HG03354 (cell line): ENCODE measurements around the gene TSTD1.
"Not testable (repeated sequence)": the region's sequence is repeated elsewhere in the genome, so short reads cannot be mapped to it uniquely, and the experiment has no call there.

ENCODE experiments used
- ATAC-seq: cut with Tn5 transposase; IDR thresholded peaks from one replicate; pipeline ENCODE4 v1.9.1; 2021; ENCODE audit warnings: mild to moderate bottlenecking; ENCODE audit not compliant: unreplicated experiment, poor library complexity, severe bottlenecking

TSTD1 gene

DNA sequence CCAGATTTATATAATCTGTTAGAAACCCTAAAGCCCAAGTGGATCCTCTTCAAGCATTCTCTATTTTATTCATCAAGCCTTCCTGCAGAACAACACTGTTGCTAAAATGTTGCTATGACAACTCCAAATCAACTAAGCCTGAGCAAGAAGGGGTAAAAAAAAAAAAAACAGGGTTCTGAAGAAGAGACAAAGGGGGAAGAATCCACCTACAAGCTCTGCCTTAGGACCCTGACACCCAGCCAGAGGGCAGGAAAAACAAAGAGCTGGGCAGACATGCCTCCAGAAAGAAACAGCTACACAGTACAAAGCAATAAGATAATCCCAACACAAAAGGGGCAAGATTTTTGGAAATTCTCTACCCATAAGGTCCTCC is 5.8 kb upstream of the TSTD1 start:
- ATAC-seq: no peak

DNA sequence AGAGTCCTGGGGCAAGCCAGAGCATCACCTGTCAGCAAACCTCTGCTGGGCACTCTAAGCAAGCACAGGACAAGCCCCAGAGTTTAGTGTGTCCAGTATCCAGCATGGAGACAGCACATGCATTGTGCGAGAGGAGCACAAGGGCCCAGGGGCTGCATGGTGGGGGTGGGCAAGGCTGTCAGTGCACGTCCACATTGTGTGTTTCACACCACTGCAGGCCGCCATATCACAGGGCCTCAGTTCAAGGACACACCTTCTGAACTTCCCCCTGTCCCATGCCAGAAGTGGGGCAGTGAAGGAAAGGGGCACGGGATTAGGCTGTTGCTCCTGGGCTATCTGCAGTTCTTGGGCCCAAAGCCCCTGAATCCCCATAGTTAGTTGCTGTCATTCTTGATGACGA is 782 bp upstream of the TSTD1 start:
- no peak for ATAC-seq

DNA sequence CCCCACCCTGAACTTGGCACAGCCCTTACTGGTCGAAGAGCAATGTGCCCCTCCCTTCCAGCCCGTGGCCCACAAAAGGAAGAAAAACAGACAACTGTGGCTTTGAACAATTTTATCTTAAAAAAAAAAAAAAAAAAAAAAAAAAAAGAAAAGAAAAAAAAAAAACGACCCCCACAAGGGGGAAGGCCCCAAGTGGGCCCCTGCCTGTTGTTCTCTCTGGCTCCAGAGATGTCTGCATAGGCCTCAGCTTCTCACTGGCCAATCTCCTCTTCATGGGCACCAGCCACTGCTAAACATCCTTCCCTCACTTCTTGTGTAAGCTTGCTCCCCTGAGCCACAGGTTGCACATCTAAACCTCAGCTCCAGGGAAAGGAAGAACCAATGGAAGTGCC is 386 bp upstream of the TSTD1 start:
- no peak for ATAC-seq

DNA sequence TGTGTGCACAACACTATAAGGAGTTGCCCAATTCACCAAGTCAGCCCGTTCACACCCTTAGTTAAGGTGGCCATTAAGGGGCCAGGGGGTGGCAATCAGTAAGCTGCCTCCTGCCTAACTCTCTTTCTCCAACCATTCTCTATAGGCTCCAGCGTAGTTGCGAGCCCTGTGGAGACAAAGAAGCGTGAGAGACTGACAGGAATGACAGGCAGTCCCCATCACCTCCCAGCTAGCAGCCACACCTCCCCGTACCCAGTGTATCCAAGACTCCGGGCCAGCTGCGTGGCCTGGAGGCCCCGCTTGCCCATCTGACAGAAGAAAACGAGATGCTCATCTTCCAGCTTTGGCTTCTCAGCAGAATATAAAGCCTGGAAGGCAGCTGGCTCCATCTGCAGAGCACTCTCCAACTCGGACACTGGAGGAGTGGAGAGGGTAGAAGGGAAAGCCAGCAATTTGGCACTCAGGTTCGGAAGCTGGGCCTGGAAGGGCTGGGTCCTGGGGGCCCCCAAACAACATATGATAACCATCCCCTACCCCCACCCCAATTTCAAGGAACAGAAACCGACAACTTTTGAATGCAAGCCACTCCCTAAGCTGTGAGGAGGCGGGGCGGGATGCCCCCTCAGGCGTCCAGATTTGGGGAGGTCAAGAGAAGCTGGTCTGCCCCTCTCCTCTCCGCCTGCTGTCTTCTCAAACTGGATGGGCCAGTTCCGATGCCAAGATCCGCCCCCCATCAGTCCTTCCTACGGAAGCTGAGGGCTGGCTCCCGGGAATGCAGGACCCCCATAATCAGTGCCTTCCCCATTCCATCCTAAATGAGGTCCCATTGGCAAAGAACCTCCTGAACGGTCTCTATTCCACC is 872 bp downstream of the TSTD1 start:
- no peak for ATAC-seq

DNA sequence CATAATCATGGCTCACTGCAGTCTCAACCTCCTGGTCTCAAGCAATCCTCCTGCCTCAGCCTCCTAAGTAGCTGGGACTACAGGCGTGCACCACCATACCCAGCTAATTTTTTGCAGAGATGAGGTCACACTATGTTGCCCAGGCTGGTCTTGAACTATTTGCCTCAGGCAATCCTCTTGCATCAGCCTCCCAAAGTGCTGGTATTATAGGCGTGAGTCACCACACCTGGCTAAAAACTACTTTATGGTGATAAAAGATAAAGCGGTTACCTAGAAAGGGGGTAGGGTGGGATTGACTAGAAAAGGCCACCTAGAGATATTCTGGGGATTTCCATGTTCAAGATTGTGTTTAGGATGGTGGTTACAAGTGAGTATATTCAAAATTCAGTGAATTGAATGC is 5.0 kb downstream of the TSTD1 start:
- no peak for ATAC-seq

DNA sequence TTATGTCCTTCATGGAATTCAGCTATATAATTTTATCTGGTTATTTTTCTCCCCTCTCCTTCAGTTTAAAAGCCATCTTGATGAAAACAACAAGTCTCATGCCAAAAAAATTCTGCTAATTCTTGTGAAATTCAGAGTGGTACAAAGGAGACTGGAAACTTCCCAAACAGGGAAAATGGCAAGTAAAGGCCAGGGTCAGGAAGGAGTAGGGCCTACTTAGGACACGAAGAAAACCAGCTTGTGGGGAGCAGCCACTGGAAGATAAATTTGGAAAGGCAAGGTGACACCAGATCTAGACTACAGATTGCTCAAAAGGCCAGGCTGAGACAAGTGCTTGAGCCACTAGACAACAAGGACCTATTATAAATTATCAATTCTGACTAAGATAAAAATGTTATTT is 6.4 kb downstream of the TSTD1 start:
- no peak for ATAC-seq

DNA sequence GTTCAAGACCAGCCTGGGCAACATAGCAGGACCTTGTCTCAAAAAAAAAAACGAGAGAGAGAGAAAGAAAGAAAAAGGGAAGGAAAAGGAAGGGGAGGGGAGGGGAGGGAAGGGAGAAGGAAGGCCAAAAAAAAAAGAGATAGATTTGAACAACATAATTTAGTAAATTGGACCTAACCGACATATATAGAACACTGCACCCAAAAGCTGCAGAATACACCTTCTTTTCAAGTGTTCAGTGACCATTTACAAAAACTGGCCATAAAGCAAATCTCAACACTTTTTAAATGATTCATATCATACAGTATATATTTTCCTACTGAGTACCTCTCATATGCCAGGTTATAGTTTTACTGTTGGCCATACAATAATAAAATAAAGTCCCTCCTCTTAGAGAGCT is 6.9 kb downstream of the TSTD1 start:
- ATAC-seq: no peak

DNA sequence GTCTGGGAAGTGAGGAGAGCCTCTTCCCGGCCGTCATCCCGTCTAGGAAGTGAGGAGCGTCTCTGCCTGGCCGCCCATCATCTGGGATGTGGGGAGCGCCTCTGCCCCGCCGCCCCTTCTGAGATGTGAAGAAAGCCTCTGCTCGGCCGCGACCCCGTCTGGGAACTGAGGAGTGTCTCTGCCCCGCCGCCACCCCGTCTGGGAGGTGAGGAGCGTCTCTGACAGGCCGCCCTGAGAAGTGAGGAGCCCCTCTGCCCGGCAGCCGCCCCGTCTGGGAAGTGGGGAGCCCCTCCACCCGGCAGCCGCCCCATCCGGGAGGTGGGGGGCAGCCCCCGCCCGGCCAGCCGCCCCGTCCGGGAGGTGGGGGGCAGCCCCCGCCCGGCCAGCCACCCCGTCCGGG is 9.3 kb downstream of the TSTD1 start:
- ATAC-seq: not testable (repeated sequence)

DNA sequence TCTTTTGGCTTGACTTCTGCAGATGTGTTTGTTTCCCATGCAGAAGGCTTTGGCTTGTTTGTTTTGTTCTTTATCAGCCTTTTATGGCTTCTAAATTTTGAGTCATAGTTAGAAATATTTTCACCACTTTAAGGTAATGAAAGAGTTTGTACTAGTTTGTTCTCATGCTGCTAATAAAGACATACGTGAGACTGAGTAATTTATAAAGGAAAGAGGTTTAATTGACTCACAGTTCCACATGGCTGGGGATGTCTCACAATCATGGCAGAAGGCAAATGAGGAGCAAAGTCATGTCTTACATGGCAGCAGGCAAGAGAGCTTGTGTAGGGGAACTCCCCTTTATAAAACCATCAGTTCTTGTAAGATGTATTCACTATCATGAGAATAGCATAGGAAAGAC is 11.8 kb downstream of the TSTD1 start:
- ATAC-seq: not testable (repeated sequence)

DNA sequence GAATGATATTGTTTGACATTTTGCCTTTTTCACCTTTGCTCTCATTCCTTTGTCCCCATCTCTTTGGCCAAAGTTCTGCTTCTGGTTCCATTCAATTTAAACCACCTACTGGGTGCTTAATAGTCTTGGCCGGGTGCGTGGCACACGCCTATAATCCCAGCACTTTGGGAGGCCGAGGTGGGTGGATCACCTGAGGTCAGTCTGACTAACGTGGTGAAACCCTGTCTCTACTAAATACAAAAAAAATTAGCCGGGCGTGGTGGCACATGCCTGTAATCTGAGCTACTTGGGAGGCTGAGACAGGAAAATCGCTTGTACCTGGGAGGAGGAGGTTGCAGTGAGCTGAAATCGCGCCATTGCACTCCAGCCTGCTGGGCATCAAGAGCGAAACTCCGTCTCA is 16.3 kb downstream of the TSTD1 start:
- not testable (repeated sequence) for ATAC-seq

DNA sequence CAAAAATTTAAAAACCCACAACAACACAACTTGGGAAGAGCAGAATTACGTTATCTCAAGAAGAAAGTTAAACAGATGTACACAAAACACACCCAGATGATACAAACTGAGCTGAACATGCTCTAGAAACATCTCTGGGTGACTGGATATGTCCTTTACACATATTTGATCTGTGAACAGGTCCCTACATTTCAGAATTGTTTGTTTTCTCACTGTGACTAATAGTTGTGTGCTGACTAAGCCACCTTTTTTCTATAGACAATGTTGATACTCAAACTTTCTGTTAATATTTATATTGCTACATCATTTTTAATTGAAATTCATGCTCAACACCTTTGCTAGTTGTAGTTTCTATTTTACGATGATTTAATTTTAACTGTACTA is 16.8 kb downstream of the TSTD1 start:
- no peak for ATAC-seq

DNA sequence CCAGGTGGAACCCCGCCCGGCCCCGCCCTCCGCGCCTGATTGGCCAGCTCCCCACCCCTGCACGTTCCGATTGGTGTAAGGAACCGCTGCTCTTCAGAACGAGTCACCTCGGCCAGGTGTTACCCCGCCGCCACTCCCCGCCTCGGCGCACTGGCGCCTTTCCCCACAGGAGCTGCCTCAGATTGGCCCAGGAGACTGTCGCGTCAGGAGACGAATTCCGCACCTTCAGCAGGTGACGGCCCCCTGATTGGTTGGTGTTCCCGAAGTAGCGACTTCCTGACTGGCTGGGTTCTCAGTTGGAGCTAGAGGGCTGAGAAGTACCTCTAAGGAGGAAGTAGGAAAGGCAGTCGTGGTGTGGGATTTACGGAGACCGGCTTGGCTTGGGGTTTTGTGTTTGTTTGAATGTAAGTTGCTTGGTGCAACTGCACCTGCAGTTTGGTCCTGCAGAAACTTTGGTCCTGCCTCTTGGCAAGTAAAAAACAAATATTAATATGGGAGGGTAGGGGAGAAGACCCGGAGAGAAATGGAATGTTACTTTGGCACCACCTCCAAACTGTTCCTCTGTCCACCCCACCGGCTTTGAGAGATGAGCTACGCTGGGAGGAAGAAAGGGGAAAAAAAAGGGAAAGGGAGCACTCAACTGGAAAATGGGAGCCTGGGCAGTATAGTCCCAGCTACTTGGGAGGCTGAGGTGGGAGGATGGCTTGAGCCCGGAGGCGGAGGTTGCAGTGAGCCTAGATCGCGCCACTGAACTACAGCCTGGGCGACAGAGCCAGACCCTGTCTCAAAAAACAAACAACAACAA is 17.4 kb downstream of the TSTD1 start:
- peak; percentile 85 for ATAC-seq

DNA sequence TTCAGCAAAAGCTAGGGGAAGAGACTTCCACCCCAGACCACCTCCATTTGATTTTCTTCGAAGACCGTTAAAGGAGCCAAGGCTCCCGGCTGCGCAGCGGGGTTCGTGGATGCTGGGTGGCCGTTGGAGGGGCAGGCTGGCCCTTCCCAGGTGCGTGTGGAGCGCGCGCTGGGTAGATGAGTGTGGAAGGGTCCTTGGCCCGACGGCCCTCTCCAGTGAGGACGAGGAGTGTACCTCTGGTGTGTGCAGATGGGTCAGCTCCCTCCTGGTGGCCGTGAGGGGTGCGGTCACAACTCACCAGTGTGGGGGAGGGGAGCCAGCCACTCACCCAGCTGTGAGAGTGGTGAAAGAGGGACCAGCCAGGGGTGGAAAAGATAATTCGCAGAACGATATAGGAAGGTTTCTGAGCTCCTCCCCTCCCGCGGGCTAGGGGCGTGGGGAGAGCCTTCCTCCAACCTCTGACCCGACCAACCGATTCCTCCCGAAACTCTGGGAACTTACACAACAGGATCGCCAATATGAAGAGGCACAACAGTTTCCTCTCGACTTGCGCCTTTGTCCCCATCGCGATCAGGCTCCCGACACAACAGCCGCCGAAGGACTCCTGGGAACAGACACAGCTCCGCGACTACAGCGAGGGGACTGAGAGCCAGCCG is 18.1 kb downstream of the TSTD1 start, which contains the start of gene F11R:
Gene F11R (minus strand): TSS at position 644 of the 656 bp plus-strand sequence. CDS start 79 bp downstream, at position 565.
- ATAC-seq: peak; percentile 57

DNA sequence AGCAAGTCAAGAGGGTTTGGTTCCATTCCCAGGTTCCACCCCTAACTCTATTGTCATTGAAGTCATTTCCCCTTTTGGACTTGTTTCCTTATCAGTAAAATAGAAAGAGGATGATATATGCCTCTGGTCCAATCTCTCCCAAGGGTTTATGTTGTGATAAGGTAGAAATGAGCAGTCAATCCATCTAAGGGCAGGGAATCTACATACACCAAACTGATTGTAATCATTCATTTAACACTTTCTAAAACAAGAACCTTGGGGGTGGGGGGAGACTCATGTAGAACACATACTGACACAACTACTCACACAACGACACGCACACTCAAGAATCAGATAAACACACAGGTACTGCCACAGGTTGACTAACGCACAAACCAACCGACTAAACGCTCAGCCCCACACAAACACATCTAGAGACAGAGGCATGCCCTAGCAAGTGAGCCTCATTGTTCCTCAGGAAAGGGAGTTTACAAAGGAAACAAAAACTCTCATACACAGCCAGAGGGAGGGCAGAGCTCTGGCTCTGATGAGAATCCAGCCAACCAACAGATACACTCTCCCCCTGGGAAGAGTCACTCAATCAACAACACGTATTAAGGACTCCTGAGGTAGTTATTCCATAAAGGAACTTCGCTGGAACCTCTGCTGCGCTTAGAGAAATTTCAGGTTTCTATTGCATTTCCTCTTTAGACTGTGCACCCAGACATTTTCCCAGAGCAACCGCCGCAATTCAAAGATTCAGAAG is 18.8 kb downstream of the TSTD1 start:
- no peak for ATAC-seq

DNA sequence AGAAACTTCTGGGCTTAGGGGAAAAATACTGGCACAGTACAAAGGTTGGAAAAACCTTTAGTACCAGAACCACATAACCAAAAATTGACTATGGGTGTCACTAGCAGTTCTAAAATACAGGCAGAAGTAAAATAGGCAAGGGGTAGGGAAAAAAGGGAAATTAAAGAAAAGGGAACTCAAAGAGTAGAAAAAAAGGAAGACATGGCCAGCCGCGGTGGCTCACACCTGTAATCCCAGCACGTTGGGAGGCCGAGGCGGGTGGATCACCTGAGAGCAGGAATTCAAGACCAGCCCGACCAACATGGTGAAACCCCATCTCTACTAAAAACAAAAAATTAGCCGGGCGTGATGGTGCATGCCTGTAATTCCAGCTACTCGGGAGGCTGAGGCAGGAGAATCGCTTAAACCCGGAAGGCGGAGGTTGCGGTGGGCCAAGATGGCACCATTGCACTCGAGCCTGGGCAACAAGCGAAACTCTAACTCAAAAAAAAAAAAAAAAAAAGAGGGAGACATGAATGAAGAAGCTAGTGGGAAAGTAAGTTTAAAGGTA is 19.6 kb downstream of the TSTD1 start:
- ATAC-seq: not testable (repeated sequence)

DNA sequence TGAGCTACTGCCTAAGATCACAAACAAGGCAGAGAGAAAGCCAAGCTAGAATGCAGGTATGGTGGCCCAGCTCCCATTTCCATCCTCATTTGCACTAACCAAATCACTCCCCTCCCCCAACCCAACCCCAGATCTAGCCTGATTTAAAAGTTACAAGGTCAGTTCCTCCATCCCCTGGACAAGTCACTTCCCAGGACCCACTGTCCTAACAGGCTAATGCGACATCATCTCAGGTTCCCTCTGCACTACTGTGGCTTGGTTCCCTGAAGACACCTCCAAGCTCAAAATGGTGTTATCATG is 20.2 kb downstream of the TSTD1 start:
- ATAC-seq: no peak

DNA sequence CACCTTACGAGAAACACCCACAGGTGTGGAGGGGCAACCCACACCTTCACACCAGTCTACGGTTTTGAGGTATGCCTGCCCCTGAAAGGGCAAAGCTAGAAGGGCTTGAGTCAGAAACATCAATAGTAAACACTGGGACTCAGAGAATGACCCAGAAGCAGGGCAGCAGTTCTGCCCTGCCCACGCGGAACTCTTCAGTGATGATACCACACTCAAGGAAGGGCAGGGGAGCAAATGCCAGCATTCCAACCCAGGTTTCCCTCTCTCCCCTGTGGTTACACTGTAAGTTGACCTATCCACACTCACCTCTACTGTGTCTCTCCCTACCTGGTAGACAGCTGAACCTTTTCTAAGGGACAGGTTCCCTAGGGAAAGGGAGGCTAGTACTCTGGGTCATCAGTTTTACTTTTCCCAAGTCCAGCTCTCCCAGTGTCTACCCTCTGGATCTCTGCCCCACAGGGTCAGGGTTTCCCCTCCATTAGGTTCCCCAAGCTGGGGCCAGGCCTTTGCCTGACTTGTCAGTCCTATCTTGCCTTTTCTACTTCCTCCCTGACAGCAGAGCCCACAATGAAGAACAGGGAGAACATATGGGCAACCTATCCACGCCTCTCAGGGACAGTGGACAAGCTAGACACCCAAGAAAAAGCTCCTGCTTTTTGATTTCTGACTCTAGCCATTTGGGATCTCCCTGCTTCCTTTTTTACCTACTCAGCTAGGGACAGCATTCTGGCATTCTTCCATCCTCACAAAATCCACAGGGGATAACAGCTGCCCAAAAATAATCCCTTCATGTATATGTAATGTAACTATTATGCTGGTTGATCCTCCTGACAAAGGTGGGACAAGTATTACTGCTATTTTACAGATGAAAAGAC is 20.8 kb downstream of the TSTD1 start:
- ATAC-seq: no peak

DNA sequence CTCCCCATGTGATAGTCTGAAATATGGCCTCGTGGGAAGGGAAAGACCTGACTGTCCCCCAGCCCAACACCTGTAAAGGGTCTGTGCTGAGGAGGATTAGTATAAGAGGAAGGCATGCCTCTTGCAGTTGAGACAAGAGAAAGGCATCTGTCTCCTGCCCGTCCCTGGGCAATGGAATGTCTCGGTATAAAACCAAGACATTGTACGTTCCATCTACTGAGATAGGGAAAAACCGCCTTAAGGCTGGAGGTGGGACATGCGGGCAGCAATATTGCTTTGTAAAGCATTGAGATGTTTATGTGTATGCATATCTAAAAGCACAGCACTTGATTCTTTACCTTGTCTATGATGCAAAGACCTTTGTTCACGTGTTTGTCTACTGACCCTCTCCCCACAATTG is 21.6 kb downstream of the TSTD1 start:
- not testable (repeated sequence) for ATAC-seq

DNA sequence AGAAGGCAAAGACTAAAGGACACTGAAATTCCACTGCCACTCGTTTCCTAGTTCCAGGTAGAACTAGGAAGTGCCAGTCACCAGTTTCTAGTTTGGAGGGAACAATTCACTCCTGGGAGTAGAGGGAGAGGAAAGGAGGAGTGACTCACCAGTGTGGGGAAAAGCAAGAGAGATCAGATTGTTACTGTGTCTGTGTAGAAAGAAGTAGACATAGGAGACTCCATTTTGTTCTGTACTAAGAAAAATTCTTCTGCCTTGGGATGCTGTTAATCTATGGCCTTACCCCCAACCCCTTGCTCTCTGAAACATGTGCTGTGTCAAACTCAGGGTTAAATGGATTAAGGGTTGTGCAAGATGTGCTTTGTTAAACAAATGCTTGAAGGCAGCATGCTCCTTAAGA is 22.1 kb downstream of the TSTD1 start:
- not testable (repeated sequence) for ATAC-seq
